Gastroesophageal sphincter (tissue), 3 donors: ENCODE measurements around the gene CHST8.

Source experiments
- POLR2A ChIP-seq, 2 donors: fragments of 450-650 bp; IDR thresholded peaks; one replicate each; pipeline ENCODE4 v1.6.1; 2017; ENCODE audit warnings: antibody characterized with exemption in 2 of 2, mild to moderate bottlenecking in 2 of 2, moderate library complexity in 1 of 2
- TF ChIP-seq, protein P1 (sequence below), 4 experiments: fragments of 200-600 bp in 2 of 4; fragments of 450-650 bp in 2 of 4; sonication (generic) in 1 of 4; IDR thresholded peaks; one replicate each; pipeline ENCODE4 v1.5.1; 2017 to 2019; ENCODE audit warnings: antibody characterized with exemption in 4 of 4, mild to moderate bottlenecking in 2 of 4, moderate library complexity in 2 of 4

DNA sequence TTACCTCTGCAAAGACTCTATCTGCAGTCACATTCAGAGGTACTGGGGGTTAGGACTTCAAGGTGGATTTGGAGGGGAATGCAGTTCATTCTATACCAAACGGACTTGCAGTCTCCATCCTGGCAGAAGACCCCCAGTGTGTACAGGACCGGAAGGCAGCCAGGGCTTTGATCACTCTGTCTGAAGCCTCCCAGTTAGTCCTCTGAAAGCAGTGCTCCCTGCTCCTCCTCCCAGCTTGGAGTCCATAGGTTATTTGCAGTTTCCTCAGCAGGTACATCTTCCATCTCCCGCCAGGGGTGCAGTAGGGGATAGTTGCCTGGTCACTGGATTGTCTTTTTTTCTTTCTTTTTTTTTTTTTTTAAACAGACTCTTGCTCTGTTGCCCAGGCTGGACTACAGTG lies 96.1 kb downstream of the CHST8 start:
- TF ChIP-seq, protein P1, sequence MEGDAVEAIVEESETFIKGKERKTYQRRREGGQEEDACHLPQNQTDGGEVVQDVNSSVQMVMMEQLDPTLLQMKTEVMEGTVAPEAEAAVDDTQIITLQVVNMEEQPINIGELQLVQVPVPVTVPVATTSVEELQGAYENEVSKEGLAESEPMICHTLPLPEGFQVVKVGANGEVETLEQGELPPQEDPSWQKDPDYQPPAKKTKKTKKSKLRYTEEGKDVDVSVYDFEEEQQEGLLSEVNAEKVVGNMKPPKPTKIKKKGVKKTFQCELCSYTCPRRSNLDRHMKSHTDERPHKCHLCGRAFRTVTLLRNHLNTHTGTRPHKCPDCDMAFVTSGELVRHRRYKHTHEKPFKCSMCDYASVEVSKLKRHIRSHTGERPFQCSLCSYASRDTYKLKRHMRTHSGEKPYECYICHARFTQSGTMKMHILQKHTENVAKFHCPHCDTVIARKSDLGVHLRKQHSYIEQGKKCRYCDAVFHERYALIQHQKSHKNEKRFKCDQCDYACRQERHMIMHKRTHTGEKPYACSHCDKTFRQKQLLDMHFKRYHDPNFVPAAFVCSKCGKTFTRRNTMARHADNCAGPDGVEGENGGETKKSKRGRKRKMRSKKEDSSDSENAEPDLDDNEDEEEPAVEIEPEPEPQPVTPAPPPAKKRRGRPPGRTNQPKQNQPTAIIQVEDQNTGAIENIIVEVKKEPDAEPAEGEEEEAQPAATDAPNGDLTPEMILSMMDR (IDR thresholded peaks at IDR 0.05), result no peak
- no peak for TF ChIP-seq POLR2A (IDR thresholded peaks at IDR 0.05)
